ENCODE results near the gene SAMD8.
"Not testable (repeated sequence)": the region's sequence is repeated elsewhere in the genome, so short reads cannot be mapped to it uniquely, and the experiment has no call there.

DNA sequence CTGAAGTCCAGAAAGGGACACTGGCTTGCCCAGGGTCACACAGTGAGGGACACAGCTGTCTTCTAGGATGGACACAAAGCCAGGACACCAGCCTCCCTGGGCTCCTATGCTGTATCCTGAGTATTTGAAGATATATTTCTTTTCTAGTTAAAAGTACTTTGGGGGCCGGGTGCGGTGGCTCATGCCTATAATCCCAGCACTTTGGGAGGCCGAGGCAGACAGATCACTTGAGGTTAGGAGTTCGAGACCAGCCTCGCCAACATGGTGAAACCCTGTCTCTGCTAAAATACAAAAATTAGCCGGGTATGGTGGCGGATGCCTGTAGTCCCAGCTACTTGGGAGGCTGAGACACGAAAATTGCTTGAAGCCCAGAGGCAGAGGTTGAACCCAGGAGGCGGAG is 4.6 kb upstream of the SAMD8 start:
- TF ChIP-seq, protein P1, sequence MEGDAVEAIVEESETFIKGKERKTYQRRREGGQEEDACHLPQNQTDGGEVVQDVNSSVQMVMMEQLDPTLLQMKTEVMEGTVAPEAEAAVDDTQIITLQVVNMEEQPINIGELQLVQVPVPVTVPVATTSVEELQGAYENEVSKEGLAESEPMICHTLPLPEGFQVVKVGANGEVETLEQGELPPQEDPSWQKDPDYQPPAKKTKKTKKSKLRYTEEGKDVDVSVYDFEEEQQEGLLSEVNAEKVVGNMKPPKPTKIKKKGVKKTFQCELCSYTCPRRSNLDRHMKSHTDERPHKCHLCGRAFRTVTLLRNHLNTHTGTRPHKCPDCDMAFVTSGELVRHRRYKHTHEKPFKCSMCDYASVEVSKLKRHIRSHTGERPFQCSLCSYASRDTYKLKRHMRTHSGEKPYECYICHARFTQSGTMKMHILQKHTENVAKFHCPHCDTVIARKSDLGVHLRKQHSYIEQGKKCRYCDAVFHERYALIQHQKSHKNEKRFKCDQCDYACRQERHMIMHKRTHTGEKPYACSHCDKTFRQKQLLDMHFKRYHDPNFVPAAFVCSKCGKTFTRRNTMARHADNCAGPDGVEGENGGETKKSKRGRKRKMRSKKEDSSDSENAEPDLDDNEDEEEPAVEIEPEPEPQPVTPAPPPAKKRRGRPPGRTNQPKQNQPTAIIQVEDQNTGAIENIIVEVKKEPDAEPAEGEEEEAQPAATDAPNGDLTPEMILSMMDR (IDR thresholded peaks at IDR 0.05 in 2 of 3, conservative IDR thresholded peaks at IDR 0.05 in 1 of 3; ENCODE audit: borderline replicate concordance in 1 of 3, insufficient read depth in 1 of 3, low read depth in 2 of 3, low read length in 2 of 3) = not testable (repeated sequence)
- not testable (repeated sequence) for TF ChIP-seq JUND (IDR thresholded peaks at IDR 0.05); POLR2AphosphoS5 (IDR thresholded peaks at IDR 0.05; ENCODE audit: low read depth, low read length); EZH2 (IDR thresholded peaks at IDR 0.05); YY1 (IDR thresholded peaks at IDR 0.05; ENCODE audit: extremely low read depth, insufficient replicate concordance, low read depth, low read length); RAD21 (IDR thresholded peaks at IDR 0.05; ENCODE audit: low read depth); CEBPB (IDR thresholded peaks at IDR 0.05; ENCODE audit: low read depth); EZH2phosphoT487 (IDR thresholded peaks at IDR 0.05; ENCODE audit: borderline replicate concordance); ZFX (IDR thresholded peaks at IDR 0.05); SRF (IDR thresholded peaks at IDR 0.05; ENCODE audit: low read depth); POLR2A (IDR thresholded peaks at IDR 0.05; ENCODE audit: borderline replicate concordance, extremely low read depth, insufficient read depth, insufficient read length)
- TF ChIP-seq, protein P2, sequence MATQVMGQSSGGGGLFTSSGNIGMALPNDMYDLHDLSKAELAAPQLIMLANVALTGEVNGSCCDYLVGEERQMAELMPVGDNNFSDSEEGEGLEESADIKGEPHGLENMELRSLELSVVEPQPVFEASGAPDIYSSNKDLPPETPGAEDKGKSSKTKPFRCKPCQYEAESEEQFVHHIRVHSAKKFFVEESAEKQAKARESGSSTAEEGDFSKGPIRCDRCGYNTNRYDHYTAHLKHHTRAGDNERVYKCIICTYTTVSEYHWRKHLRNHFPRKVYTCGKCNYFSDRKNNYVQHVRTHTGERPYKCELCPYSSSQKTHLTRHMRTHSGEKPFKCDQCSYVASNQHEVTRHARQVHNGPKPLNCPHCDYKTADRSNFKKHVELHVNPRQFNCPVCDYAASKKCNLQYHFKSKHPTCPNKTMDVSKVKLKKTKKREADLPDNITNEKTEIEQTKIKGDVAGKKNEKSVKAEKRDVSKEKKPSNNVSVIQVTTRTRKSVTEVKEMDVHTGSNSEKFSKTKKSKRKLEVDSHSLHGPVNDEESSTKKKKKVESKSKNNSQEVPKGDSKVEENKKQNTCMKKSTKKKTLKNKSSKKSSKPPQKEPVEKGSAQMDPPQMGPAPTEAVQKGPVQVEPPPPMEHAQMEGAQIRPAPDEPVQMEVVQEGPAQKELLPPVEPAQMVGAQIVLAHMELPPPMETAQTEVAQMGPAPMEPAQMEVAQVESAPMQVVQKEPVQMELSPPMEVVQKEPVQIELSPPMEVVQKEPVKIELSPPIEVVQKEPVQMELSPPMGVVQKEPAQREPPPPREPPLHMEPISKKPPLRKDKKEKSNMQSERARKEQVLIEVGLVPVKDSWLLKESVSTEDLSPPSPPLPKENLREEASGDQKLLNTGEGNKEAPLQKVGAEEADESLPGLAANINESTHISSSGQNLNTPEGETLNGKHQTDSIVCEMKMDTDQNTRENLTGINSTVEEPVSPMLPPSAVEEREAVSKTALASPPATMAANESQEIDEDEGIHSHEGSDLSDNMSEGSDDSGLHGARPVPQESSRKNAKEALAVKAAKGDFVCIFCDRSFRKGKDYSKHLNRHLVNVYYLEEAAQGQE (IDR thresholded peaks at IDR 0.05; ENCODE audit: low read depth) = not testable (repeated sequence)
- TF ChIP-seq, protein P3, sequence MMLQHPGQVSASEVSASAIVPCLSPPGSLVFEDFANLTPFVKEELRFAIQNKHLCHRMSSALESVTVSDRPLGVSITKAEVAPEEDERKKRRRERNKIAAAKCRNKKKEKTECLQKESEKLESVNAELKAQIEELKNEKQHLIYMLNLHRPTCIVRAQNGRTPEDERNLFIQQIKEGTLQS (IDR thresholded peaks at IDR 0.05) = not testable (repeated sequence)

Measured in HCT116 (cell line).